ENCODE results near the gene RNU6-9. TPM values are rescaled to one million over a fixed set of nuclear protein-coding genes. Genes with fewer than 3 reads are reported as not detected.
A peak's percentile ranks its signal among the peaks of the same experiment; 100 is the strongest.

RNU6-9 gene
- total and polyA plus RNA-seq, 2 of the 13 experiments (the other 11 are each of a cell fraction or from before 2014, with no cell fraction given), result under 0.01 TPM; not detected in 1

DNA sequence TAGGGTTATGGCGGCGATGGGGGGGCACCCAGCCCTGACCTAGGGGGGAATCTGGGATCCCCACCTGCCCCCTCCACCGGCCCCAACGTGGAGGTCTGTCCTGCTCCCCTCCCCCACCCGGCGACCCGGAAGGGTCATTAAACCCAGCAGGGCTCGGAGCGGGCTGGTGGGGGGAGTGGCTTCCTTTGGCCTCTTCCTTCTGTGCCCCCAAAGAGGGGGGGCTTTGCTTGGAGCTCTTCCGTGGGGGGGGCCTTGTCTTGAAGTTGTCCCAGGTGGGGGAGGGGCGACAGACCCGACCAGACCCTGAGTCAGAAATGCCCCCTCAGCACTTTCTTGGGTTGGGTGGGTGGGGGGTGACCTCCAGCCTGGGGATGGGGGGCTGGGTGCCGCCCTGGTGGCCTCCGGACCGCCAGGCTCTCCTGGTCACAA lies 34.1 kb downstream of the RNU6-9 start (continued):
- no peak for TF ChIP-seq ZKSCAN1 (IDR thresholded peaks at IDR 0.05; ENCODE audit: low read length)
- no peak for TF ChIP-seq NPAS2 (CRISPR knock-in tag; IDR thresholded peaks at IDR 0.05; ENCODE audit: borderline replicate concordance)
- 0 out of 2 replicates have a peak, but pooled peaks have one; percentile 7 for TF ChIP-seq FOXK1 (CRISPR knock-in tag; IDR thresholded peaks at IDR 0.05; ENCODE audit: borderline replicate concordance, low read depth)
- TF ChIP-seq, protein P1, sequence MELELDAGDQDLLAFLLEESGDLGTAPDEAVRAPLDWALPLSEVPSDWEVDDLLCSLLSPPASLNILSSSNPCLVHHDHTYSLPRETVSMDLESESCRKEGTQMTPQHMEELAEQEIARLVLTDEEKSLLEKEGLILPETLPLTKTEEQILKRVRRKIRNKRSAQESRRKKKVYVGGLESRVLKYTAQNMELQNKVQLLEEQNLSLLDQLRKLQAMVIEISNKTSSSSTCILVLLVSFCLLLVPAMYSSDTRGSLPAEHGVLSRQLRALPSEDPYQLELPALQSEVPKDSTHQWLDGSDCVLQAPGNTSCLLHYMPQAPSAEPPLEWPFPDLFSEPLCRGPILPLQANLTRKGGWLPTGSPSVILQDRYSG (CRISPR knock-in tag; IDR thresholded peaks at IDR 0.05), result no peak
- TF ChIP-seq ZNF441 (CRISPR knock-in tag; IDR thresholded peaks at IDR 0.05; ENCODE audit: borderline replicate concordance), result no peak
- TF ChIP-seq SRSF1 (optimal IDR thresholded peaks at IDR 0.05; ENCODE audit: low read depth, low read length), result peak; percentile 59
- TF ChIP-seq NR2F2 (IDR thresholded peaks at IDR 0.05; ENCODE audit: borderline replicate concordance, low read depth), result no peak
- no peak for TF ChIP-seq ZNF614 (CRISPR knock-in tag; IDR thresholded peaks at IDR 0.05; ENCODE audit: borderline replicate concordance)
- no peak for TF ChIP-seq SATB2 (CRISPR knock-in tag; IDR thresholded peaks at IDR 0.05)
- no peak for TF ChIP-seq ZNF589 (CRISPR knock-in tag; conservative IDR thresholded peaks at IDR 0.05)
- no peak for TF ChIP-seq ZNF235 (CRISPR knock-in tag; IDR thresholded peaks at IDR 0.05; ENCODE audit: borderline replicate concordance)
- no peak for TF ChIP-seq SMAD9 (CRISPR knock-in tag; IDR thresholded peaks at IDR 0.05)
- TF ChIP-seq ZNF10 (CRISPR knock-in tag; IDR thresholded peaks at IDR 0.05; ENCODE audit: borderline replicate concordance, low read depth), result no peak
- no peak for TF ChIP-seq HOXA5 (CRISPR knock-in tag; IDR thresholded peaks at IDR 0.05)
- TF ChIP-seq, protein P2, sequence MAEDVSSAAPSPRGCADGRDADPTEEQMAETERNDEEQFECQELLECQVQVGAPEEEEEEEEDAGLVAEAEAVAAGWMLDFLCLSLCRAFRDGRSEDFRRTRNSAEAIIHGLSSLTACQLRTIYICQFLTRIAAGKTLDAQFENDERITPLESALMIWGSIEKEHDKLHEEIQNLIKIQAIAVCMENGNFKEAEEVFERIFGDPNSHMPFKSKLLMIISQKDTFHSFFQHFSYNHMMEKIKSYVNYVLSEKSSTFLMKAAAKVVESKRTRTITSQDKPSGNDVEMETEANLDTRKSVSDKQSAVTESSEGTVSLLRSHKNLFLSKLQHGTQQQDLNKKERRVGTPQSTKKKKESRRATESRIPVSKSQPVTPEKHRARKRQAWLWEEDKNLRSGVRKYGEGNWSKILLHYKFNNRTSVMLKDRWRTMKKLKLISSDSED (CRISPR knock-in tag; IDR thresholded peaks at IDR 0.05), result no peak
- TF ChIP-seq, protein P3, sequence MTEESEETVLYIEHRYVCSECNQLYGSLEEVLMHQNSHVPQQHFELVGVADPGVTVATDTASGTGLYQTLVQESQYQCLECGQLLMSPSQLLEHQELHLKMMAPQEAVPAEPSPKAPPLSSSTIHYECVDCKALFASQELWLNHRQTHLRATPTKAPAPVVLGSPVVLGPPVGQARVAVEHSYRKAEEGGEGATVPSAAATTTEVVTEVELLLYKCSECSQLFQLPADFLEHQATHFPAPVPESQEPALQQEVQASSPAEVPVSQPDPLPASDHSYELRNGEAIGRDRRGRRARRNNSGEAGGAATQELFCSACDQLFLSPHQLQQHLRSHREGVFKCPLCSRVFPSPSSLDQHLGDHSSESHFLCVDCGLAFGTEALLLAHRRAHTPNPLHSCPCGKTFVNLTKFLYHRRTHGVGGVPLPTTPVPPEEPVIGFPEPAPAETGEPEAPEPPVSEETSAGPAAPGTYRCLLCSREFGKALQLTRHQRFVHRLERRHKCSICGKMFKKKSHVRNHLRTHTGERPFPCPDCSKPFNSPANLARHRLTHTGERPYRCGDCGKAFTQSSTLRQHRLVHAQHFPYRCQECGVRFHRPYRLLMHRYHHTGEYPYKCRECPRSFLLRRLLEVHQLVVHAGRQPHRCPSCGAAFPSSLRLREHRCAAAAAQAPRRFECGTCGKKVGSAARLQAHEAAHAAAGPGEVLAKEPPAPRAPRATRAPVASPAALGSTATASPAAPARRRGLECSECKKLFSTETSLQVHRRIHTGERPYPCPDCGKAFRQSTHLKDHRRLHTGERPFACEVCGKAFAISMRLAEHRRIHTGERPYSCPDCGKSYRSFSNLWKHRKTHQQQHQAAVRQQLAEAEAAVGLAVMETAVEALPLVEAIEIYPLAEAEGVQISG (CRISPR knock-in tag; IDR thresholded peaks at IDR 0.05), result 0 out of 2 replicates have a peak, but pooled peaks have one; percentile 11
- 0 out of 2 replicates have a peak, but pooled peaks have one; percentile 6 for TF ChIP-seq NCOA2 (CRISPR knock-in tag; IDR thresholded peaks at IDR 0.05)
- no peak for TF ChIP-seq ISX (CRISPR knock-in tag; conservative IDR thresholded peaks at IDR 0.05)
- TF ChIP-seq ZNF7 (CRISPR knock-in tag; IDR thresholded peaks at IDR 0.05), result no peak
- no peak for TF ChIP-seq CENPX (CRISPR knock-in tag; IDR thresholded peaks at IDR 0.05)
- TF ChIP-seq U2AF1 (optimal IDR thresholded peaks at IDR 0.05; ENCODE audit: low read depth, low read length), result no peak
- TF ChIP-seq, protein P4, sequence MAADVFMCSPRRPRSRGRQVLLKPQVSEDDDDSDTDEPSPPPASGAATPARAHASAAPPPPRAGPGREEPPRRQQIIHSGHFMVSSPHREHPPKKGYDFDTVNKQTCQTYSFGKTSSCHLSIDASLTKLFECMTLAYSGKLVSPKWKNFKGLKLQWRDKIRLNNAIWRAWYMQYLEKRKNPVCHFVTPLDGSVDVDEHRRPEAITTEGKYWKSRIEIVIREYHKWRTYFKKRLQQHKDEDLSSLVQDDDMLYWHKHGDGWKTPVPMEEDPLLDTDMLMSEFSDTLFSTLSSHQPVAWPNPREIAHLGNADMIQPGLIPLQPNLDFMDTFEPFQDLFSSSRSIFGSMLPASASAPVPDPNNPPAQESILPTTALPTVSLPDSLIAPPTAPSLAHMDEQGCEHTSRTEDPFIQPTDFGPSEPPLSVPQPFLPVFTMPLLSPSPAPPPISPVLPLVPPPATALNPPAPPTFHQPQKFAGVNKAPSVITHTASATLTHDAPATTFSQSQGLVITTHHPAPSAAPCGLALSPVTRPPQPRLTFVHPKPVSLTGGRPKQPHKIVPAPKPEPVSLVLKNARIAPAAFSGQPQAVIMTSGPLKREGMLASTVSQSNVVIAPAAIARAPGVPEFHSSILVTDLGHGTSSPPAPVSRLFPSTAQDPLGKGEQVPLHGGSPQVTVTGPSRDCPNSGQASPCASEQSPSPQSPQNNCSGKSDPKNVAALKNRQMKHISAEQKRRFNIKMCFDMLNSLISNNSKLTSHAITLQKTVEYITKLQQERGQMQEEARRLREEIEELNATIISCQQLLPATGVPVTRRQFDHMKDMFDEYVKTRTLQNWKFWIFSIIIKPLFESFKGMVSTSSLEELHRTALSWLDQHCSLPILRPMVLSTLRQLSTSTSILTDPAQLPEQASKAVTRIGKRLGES (CRISPR knock-in tag; IDR thresholded peaks at IDR 0.05; ENCODE audit: borderline replicate concordance), result no peak
- TF ChIP-seq ONECUT2 (CRISPR knock-in tag; IDR thresholded peaks at IDR 0.05), result no peak
- peak; percentile 81 to 87 for TF ChIP-seq MAFK (conservative IDR thresholded peaks at IDR 0.05 in 1 of 2, IDR thresholded peaks at IDR 0.05 in 1 of 2; ENCODE audit: low read length in 2 of 2)
- TF ChIP-seq ARNTL (CRISPR knock-in tag; IDR thresholded peaks at IDR 0.05), result 0 out of 2 replicates have a peak, but pooled peaks have one; percentile 7

Measured in HepG2 (cell line).